Left renal cortex interstitium (tissue), 4 donors: Measurements from ENCODE around the gene SLC39A12. TPM values are rescaled to one million over a fixed set of nuclear protein-coding genes. Genes with fewer than 3 reads are reported as not detected.

Experiments used
- DNase-seq, 4 donors: peaks; one replicate each; pipeline ENCODE4 v3.0.0-alpha.2; 2013; ENCODE audit warnings: low read depth in 4 of 4, low spot score in 2 of 4, missing footprints in 1 of 4
- polyA plus RNA-seq, 4 donors: library from polyadenylated mRNA; unstranded; fragments of 120-200 nt; gene quantifications; one replicate each; pipeline ENCODE4 v1.2.1, GENCODE V29; 2013; ENCODE audit not compliant: insufficient read length in 4 of 4

SLC39A12 gene
- polyA plus RNA-seq, 4 donors, result not detected

DNA sequence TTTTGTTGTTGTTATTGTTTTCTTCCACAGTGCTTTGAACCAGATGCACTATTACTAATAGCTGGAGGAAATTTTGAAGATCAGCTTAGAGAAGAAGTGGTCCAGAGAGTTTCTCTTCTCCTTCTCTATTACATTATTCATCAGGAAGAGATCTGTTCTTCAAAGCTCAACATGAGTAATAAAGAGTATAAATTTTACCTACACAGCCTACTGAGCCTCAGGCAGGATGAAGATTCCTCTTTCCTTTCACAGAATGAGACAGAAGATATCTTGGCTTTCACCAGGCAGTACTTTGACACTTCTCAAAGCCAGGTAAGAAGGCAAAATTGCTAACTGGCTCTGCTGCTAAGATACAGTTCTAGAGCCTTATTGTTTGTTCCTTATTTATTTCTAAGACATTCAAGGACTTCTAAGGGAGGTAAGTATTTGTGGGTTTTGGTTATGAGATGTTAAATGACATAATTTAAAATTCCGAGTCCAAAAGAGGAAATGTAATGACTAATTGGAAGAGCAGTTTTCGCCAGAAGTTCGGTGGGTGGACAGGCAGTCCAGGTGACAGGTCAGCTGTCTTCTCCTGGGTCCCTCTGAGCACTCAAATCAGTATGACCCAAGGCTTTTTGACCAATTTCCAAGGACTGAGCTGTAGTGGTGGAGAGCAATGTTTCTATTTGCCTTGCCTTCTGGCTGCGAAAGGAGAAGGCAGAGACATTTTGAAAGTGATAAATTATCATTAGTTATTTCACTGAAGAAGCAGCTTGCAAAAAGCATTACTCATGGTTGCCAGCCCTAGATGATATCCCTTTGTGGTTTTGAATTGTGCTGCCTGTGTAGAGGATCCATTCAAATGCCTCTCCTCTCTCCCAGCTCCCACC lies 10.1 kb downstream of the SLC39A12 start:
- no peak for DNase-seq

- DNase-seq, result no peak
Measured at GRCh38 chr10:17963431-17963830, 11.7 kb downstream of the SLC39A12 start.

DNA sequence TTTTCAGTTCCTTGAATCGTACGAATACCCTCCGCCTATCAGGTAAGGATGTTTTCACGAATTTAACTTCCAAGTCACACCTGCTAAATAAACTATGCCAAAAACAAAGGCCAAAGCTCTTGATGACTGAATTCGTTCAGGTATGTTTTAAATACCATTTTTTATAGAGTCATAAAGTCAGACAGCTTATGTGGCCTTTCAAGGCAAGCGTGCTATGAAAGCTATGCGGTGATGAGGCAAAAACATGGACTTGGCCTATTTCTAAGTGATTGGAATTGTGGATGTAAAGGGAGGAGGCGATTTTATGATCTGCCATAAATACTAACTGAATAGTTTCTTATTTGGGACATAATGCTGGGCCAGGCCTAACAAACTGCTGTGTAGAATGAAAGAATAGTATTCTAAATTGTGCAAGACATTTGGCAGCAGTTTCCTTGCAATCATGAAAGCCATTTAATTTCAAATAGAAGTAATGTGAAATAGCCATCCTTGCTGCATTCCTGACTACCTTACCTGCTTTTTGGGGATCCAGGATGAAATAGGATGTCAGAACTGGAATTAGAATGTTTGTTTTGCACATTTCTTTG lies 14.0 kb downstream of the SLC39A12 start:
- no peak for DNase-seq

GRCh38 chr10:17974505-17974904 lies 22.8 kb downstream of the SLC39A12 start:
- no peak for DNase-seq

GRCh38 chr10:17980846-17981565 lies 29.3 kb downstream of the SLC39A12 start:
- no peak for DNase-seq

DNA sequence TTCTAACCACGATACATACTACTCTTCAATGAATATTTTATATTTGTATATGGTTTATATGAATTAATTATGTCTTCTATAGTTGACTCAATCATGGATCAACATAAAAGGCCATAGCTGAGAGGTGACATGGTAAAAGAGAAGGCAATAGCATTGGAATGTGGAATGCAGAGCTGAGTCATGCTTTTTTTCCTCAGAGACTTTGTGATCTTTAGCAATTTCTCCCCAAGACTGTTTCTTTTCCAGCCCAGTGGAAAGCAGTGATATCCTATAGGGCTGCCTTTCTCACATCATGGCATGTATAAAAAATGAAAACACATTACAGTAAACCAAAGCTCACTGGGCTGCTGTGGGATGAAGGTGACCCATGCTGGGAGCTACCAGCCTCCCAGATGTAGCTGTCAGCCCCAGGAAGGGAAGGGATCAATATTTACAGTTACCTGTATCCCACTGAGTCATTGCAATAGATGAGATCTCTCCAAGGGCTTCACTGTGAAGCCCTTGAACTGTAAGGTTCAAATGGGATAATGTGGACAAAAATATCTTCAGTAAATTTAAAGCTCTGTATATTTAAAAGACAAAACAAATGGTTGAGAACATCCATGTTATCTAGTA lies 30.2 kb downstream of the SLC39A12 start:
- DNase-seq, result no peak

DNA sequence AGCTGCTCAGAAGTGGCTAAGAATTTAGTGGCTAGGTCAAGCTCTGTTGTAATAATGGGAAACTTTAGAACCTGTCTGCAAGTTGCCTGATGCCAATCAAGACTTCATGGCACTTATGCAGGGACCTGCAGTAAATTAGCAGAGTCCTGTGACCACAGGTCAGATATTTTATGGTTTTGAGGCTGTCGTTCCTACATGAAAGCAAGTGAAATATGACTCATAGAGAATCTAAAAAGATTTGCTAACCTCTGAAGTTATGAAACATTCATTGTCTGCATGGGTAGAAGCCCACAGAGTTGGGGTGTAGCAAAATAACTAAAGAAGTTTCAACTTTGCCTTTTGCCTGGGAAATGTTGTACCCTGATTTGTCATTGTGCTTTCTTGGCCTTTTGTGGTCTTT lies 32.3 kb downstream of the SLC39A12 start:
- no peak for DNase-seq

DNA sequence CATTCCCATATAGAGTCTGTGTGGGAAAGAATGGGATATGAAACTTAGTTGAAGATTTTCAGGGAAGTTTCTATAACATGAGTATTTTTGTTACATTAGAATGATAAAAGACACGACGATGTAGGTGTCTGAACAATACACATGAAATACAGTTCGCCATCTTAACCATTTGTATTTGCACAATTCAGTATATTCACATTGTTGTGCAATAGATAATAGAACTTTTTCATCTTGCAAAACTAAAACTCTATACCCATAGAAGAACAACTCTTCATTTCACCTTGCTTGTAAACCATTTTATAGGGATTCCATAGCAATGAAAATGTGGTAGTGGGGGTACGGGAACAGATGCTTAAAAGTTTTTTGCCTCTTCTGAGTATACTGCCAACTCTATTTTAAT lies 32.8 kb downstream of the SLC39A12 start:
- no peak for DNase-seq

DNA sequence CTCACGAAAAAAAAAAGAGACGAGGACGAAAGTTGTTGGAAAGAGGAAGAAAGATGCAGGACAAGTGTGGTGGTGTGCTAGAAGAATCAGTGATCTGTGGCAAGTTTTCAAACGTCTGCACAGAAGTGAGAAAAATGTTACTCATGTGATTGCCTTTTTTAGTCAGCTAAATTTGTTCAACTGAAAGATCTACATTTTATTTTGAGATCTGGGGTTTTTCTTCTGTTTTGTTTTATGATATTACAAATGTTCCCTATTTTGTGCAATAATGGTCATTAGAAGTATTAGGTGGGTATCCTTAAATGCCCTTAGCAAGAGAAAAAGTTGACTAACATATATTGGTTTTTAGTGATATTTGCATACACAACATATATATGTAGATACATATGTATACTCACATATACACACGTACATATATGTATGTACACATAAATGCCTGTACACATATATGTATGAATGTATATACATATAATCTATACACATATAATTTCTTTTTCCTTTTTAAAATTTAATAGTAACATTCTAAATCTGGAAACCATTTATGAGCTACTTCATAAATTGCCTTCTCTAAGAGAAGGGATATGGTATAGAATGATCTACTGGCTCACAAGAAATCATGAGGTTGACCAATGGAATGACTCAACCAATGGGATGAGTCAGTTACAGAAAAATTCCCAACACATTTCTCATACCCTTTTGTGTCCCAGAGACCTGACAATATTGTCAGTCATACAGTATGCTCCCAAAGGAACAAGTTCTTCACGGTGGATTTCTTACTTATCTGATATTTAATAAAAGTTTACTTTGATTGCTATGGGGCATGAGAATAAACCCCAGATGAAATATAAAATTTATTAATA lies 38.4 kb downstream of the SLC39A12 start:
- DNase-seq, result no peak

- no peak for DNase-seq
Measured at GRCh38 chr10:17992266-17992665, 40.5 kb downstream of the SLC39A12 start.

- DNase-seq, result no peak
Measured at GRCh38 chr10:17993361-17993760, 41.6 kb downstream of the SLC39A12 start.

DNA sequence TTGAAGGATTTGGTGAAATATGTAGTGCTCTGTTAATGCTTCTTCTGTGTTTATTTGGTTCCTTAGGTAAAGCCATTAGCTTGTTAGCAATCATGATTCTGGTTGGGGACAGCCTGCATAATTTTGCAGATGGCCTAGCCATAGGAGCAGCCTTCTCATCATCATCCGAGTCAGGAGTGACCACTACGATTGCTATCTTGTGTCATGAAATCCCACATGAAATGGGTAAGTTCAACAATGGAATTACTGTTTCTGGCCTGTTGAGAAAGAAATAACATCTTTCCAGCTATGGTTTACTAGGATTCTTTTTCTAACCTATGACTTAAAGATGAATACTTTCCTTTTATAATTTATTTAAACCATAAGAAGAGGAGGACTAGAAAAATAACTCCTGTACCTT lies 48.9 kb downstream of the SLC39A12 start:
- no peak for DNase-seq

DNA sequence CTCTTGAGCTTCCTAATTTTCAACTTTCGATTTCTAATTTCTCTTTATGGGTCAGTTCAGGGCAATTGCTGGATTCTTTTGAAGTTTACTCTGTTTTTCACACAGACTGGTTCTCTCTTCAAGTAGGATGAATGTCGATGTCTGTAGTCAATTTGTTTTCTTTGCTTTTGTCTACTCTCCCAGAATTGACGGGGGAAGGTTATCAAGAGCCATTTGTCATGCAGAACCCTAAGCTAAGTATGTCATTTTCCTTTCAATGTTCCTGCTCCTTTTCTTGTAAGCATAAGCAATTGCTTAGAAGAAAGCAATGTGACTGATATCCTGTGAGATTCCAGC lies 53.7 kb downstream of the SLC39A12 start:
- no peak for DNase-seq

DNA sequence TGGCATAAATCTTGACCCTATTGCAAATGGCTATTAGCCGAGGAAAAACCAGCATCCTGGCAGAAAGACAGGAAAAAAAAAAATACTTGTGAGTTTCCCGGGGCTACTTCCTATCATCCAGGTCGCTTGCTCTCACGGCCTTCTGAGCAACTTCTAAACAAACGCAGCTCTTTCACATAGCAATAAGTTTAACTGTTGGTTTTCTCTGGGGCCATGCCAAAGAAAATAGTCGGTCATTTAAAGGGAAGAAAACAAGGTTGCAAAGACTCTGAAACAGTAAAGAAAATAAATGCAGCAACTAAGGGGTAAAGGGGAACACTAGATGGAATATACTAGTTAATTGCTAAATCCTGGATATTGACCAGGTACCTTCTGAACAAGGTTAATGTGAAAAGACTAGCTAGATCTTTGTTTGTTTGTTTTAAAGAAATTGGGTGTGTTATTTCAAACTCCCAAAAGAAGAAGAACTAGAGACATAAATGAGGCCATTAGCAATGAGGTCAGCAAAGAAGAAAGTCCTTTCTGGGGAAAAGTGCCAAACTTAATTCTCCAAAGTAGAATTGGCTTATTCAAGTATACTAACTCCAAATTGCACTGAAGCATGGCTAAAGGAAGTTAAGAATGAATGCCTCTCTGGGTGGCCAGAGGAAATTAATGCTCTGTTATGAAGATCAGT lies 54.2 kb downstream of the SLC39A12 start:
- DNase-seq, result peak; percentile 28 to 70 (median 54)

- DNase-seq, result no peak
Measured at GRCh38 chr10:18008986-18009385, 57.3 kb downstream of the SLC39A12 start.

DNA sequence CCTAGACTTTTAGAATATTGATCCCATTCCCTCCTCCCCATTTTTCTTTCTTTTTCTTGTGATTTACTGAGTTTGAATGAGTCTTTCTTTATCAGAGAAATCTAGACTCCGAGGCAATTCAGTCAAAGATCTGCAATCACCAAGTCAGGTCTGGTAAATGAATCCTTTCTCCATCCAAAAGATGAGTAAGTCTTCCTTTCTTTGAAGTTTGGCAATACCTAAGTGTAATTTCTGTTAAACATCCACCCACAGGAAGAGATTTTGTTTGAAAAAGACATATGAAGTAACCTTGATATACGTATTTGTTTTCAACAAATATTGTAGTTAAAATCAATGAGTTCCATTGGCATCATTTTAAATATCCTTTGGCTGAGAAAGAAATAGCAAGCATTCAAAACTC lies 58.3 kb downstream of the SLC39A12 start:
- DNase-seq, result no peak

GRCh38 chr10:18020523-18020922 lies 68.8 kb downstream of the SLC39A12 start:
- DNase-seq, result no peak

DNA sequence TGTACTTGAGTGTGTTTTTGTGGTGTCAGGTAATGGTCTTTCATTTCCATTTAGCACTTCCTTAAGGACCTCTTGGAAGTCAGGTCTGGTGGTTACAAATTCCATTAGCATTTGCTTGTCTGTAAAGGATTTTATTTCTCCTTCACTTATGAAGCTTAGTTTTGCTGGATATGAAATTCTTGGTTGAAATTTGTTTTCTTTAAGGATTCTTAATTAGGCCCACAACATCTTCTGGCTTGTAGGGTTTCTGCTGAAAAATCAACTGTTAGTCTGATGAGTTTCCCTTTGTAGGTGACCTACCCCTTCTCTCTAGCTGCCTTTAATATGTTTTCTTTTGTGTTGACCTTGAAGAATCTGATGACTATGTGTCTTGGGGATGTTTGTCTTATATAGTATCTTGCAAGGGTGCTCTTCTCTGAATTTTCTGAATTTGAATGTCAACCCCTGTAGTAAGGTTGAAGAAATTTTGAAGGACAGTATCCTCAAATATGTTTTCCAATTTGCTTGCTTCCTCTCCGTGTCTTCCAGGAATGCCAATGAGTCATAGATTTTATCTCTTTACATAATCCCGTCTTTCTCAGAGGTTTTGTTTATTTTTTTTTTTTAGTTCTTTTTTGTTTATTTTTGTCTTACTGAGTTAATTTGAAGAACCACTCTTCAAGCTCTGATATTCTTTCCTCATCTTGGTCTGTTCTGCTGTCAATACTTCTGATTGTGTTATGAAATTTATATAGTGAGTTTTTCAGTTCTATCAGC lies 70.2 kb downstream of the SLC39A12 start:
- no peak for DNase-seq
